HG02798 (cell line): Measurements from ENCODE around the gene EBNA1BP2.
"Not testable (repeated sequence)": the region's sequence is repeated elsewhere in the genome, so short reads cannot be mapped to it uniquely, and the experiment has no call there.

Experiments
- ATAC-seq: cut with Tn5 transposase; IDR thresholded peaks from one replicate; pipeline ENCODE4 v1.9.1; 2021; ENCODE audit warnings: mild to moderate bottlenecking; ENCODE audit not compliant: unreplicated experiment, poor library complexity

The EBNA1BP2 gene

GRCh38 chr1:43123031-43123430, 49.1 kb downstream of the EBNA1BP2 start:
- ATAC-seq: no peak

GRCh38 chr1:43121256-43121900, 50.7 kb downstream of the EBNA1BP2 start:
- ATAC-seq: no peak

DNA sequence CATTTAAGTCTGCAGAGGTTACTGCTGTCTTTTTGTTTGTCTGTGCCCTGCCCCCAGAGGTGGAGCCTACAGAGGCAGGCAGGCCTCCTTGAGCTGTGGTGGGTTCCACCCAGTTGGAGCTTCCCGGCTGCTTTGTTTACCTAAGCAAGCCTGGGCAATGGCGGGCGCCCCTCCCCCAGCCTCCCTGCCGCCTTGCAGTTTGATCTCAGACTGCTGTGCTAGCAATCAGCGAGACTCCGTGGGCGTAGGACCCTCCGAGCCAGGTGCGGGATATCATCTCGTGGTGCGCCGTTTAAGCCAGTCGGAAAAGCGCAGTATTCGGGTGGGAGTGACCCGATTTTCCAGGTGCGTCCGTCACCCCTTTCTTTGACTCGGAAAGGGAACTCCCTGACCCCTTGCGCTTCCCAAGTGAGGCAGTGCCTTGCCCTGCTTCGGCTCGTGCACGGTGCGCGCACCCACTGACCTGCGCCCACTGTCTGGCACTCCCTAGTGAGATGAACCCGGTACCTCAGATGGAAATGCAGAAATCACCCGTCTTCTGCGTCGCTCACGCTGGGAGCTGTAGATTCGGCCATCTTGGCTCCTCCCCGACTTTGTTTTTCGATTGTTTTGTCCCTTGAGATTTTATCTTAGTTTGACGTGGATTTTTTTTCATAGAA, 52.0 kb downstream of the EBNA1BP2 start:
- ATAC-seq: not testable (repeated sequence)
